Measurements from ENCODE around the gene CERS4. TPM values are rescaled to one million over a fixed set of nuclear protein-coding genes. Genes with fewer than 3 reads are reported as not detected.
"Not testable (repeated sequence)": the region's sequence is repeated elsewhere in the genome, so short reads cannot be mapped to it uniquely, and the experiment has no call there.

CERS4 gene
- total and polyA plus RNA-seq, 4 donors, result 30.7 to 67.8 (median 54.4) TPM

- H3K4me1 ChIP-seq (ENCODE audit: control insufficient read depth in 5 of 5, insufficient read depth in 5 of 5, low read length in 5 of 5), result peaks cover 0 to 7% (median 0%) of the 10 kb centered on the region in 5 donors
- WGBS, 2 donors, result 63 to 88% methylated on average over 6 of the region's 6 CpGs
- DNase-seq (no peak), ATAC-seq (ENCODE audit: insufficient read depth, low FRiP score) (no peak)
- TF ChIP-seq, protein P1, sequence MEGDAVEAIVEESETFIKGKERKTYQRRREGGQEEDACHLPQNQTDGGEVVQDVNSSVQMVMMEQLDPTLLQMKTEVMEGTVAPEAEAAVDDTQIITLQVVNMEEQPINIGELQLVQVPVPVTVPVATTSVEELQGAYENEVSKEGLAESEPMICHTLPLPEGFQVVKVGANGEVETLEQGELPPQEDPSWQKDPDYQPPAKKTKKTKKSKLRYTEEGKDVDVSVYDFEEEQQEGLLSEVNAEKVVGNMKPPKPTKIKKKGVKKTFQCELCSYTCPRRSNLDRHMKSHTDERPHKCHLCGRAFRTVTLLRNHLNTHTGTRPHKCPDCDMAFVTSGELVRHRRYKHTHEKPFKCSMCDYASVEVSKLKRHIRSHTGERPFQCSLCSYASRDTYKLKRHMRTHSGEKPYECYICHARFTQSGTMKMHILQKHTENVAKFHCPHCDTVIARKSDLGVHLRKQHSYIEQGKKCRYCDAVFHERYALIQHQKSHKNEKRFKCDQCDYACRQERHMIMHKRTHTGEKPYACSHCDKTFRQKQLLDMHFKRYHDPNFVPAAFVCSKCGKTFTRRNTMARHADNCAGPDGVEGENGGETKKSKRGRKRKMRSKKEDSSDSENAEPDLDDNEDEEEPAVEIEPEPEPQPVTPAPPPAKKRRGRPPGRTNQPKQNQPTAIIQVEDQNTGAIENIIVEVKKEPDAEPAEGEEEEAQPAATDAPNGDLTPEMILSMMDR (IDR thresholded peaks at IDR 0.05; ENCODE audit: control extremely low read depth, extremely low read depth), result no peak
- peaks cover 0 to 9% (median 0%) of the 10 kb centered on the region in 4 donors for H3K36me3 ChIP-seq (ENCODE audit: control insufficient read depth in 4 of 4, insufficient read depth in 4 of 4, low read length in 4 of 4)
- H3K27me3 ChIP-seq (ENCODE audit: control insufficient read depth in 3 of 3, insufficient read depth in 3 of 3, low read length in 2 of 3), result no peaks in the 10 kb centered on the region
- no peak overlapping the region for H3K4me3 ChIP-seq
- no peak overlapping the region for H3K9ac ChIP-seq (ENCODE audit: insufficient read depth in 1 of 2, low read length in 2 of 2)
- H3K9me3 ChIP-seq (ENCODE audit: control insufficient read depth in 4 of 4, insufficient read depth in 3 of 4, low read length in 3 of 4), result no peaks in the 10 kb centered on the region
- no peak overlapping the region for H3K27ac ChIP-seq (ENCODE audit: low read depth in 1 of 2, low read length in 1 of 2)
These were observed 12.0 kb downstream of the CERS4 start for GRCh38 chr19:8221161-8221560.

GRCh38 chr19:8223442-8223841 lies 14.3 kb downstream of the CERS4 start:
- not testable (repeated sequence) for H3K27me3 ChIP-seq (ENCODE audit: control insufficient read depth in 3 of 3, insufficient read depth in 3 of 3, low read length in 2 of 3); DNase-seq; H3K36me3 ChIP-seq (ENCODE audit: control insufficient read depth in 4 of 4, insufficient read depth in 4 of 4, low read length in 4 of 4); H3K4me3 ChIP-seq; H3K9me3 ChIP-seq (ENCODE audit: control insufficient read depth in 4 of 4, insufficient read depth in 3 of 4, low read length in 3 of 4); ATAC-seq (ENCODE audit: insufficient read depth, low FRiP score); H3K9ac ChIP-seq (ENCODE audit: insufficient read depth in 1 of 2, low read length in 2 of 2); H3K27ac ChIP-seq (ENCODE audit: low read depth in 1 of 2, low read length in 1 of 2)
- WGBS, 2 donors, result 73 to 82% methylated on average over 7 of the region's 7 CpGs
- H3K4me1 ChIP-seq (ENCODE audit: control insufficient read depth in 5 of 5, insufficient read depth in 5 of 5, low read length in 5 of 5), result peaks cover 0 to 11% (median 0%) of the 10 kb centered on the region in 5 donors

GRCh38 chr19:8224394-8225145 lies 15.4 kb downstream of the CERS4 start:
- 87 to 88% methylated on average over 23 of the region's 23 CpGs for WGBS, 2 donors
- Histone ChIP-seq H3K27me3 (ENCODE audit: control insufficient read depth in 3 of 3, insufficient read depth in 3 of 3, low read length in 2 of 3) (no peaks in the 10 kb centered on the region), H3K27ac (ENCODE audit: low read depth in 1 of 2, low read length in 1 of 2) (no peak overlapping the region), H3K4me3 (no peak overlapping the region), H3K9me3 (ENCODE audit: control insufficient read depth in 4 of 4, insufficient read depth in 3 of 4, low read length in 3 of 4) (no peaks in the 10 kb centered on the region), H3K4me1 (ENCODE audit: control insufficient read depth in 5 of 5, insufficient read depth in 5 of 5, low read length in 5 of 5) (peaks cover 0 to 11% (median 0%) of the 10 kb centered on the region in 5 donors), H3K36me3 (ENCODE audit: control insufficient read depth in 4 of 4, insufficient read depth in 4 of 4, low read length in 4 of 4) (peaks cover 0 to 5% (median 1%) of the 10 kb centered on the region in 4 donors), H3K9ac (ENCODE audit: insufficient read depth in 1 of 2, low read length in 2 of 2) (no peak overlapping the region)
- ATAC-seq (ENCODE audit: insufficient read depth, low FRiP score) (no peak), DNase-seq (no peak)
- TF ChIP-seq, protein P1 (IDR thresholded peaks at IDR 0.05; ENCODE audit: control extremely low read depth, extremely low read depth), result no peak

GRCh38 chr19:8231073-8231604 lies 22.0 kb downstream of the CERS4 start:
- Histone ChIP-seq H3K27ac (ENCODE audit: low read depth in 1 of 2, low read length in 1 of 2) (no peak overlapping the region), H3K9me3 (ENCODE audit: control insufficient read depth in 4 of 4, insufficient read depth in 3 of 4, low read length in 3 of 4) (peaks cover 0 to 7% (median 0%) of the 10 kb centered on the region in 4 donors), H3K36me3 (ENCODE audit: control insufficient read depth in 4 of 4, insufficient read depth in 4 of 4, low read length in 4 of 4) (peaks cover 0 to 2% (median 1%) of the 10 kb centered on the region in 4 donors), H3K9ac (ENCODE audit: insufficient read depth in 1 of 2, low read length in 2 of 2) (no peak overlapping the region), H3K4me3 (no peak overlapping the region), H3K4me1 (ENCODE audit: control insufficient read depth in 5 of 5, insufficient read depth in 5 of 5, low read length in 5 of 5) (peaks cover 0 to 5% (median 0%) of the 10 kb centered on the region in 5 donors), H3K27me3 (ENCODE audit: control insufficient read depth in 3 of 3, insufficient read depth in 3 of 3, low read length in 2 of 3) (no peaks in the 10 kb centered on the region)
- 67 to 91% methylated on average over 3 of the region's 3 CpGs for WGBS, 2 donors
- TF ChIP-seq, protein P1 (IDR thresholded peaks at IDR 0.05; ENCODE audit: control extremely low read depth, extremely low read depth), result no peak
- ATAC-seq (ENCODE audit: insufficient read depth, low FRiP score) (no peak), DNase-seq (no peak)

All from lung (tissue), 12 donors.